ENCODE data around the gene MXD1.

Gene MXD1

DNA sequence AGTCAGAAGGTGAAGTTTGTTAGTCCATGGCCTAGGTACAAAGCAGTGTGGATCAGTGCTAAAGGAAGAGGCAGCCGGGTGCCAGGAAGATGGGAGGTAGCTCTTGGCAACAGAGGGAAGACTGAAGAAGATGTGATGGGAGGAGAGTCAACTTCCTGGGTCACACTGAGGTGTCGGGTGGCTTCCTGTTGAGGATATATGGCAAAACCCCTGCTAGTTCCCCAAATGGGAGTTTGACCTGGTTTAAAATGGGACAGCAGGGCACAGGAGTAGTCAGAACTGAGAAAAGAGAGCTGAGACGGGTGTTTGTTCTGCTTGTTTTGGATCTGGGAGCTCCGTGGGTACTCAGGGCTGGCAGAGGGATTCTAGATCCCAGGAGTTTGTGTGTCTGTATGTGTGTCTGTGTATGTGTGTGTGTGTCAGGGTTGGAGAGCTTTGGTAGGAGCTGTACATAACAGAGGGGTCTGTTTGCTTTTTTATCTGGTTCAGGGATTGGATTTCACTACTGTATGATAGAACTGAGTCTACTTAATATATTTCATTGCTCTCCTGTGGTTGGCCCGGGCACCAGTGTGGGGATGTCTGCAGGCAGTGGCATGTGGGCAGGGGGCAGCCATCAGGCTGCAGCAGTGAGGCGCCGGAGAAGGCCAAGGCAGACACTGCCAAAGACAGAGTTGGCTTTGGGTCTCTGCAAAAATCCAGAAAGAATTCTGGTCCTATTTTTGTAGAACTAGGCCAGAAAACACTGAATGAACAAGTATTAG lies 17.1 kb downstream of the MXD1 start:
- H3K27ac ChIP-seq (ENCODE audit: low read length), result no peak overlapping the region
- TF ChIP-seq, protein P1, sequence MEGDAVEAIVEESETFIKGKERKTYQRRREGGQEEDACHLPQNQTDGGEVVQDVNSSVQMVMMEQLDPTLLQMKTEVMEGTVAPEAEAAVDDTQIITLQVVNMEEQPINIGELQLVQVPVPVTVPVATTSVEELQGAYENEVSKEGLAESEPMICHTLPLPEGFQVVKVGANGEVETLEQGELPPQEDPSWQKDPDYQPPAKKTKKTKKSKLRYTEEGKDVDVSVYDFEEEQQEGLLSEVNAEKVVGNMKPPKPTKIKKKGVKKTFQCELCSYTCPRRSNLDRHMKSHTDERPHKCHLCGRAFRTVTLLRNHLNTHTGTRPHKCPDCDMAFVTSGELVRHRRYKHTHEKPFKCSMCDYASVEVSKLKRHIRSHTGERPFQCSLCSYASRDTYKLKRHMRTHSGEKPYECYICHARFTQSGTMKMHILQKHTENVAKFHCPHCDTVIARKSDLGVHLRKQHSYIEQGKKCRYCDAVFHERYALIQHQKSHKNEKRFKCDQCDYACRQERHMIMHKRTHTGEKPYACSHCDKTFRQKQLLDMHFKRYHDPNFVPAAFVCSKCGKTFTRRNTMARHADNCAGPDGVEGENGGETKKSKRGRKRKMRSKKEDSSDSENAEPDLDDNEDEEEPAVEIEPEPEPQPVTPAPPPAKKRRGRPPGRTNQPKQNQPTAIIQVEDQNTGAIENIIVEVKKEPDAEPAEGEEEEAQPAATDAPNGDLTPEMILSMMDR (IDR thresholded peaks at IDR 0.05; ENCODE audit: low read length), result no peak
- no peak for TF ChIP-seq EZH2phosphoT487 (IDR thresholded peaks at IDR 0.05; ENCODE audit: low read length)
- H3K4me1 ChIP-seq (ENCODE audit: low read length), result peaks cover 29% of the 10 kb centered on the region
- DNase-seq, result no peak
- H3K27me3 ChIP-seq (replicated peaks; ENCODE audit: insufficient read depth, low read length), result no peaks in the 10 kb centered on the region
- H2AFZ ChIP-seq (ENCODE audit: low read length), result no peak overlapping the region
- H3K9me3 ChIP-seq (replicated peaks; ENCODE audit: insufficient read depth, low read length), result no peaks in the 10 kb centered on the region
- no peak overlapping the region for H3K4me3 ChIP-seq (ENCODE audit: low read length)
- no peaks in the 10 kb centered on the region for H4K20me1 ChIP-seq (ENCODE audit: insufficient read depth, low read length)
- no peak overlapping the region for H3K4me2 ChIP-seq (ENCODE audit: low read depth, low read length)
- H3K36me3 ChIP-seq (replicated peaks; ENCODE audit: insufficient read depth, low read length), result no peaks in the 10 kb centered on the region
- no peaks in the 10 kb centered on the region for H3K9me2 ChIP-seq (replicated peaks; ENCODE audit: insufficient read depth, low read length)
- H3F3A ChIP-seq (ENCODE audit: insufficient read depth, low read length), result peaks cover 6% of the 10 kb centered on the region; the same call in 1 of the 2 replicates
- no peak overlapping the region for H3K9ac ChIP-seq (ENCODE audit: low read length)
- no peaks in the 10 kb centered on the region for H3K79me2 ChIP-seq (ENCODE audit: low read length)

DNA sequence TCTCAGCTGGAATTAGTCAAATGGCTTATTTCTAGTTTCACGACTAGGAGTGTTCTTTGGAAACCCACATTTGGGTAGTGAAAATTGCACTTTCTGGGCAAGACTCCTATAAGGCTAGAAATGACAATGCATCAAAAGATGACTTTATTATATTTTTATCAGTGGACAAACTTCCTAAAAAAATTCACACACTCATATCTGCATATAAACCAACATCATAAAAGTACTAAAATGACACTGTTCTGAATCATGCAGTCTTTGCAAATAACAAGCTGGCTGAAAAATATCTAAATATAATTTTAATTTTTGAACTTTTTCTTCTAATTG lies 17.6 kb downstream of the MXD1 start:
- Histone ChIP-seq H3K27ac (ENCODE audit: low read length) (no peak overlapping the region), H3K9me2 (replicated peaks; ENCODE audit: insufficient read depth, low read length) (no peaks in the 10 kb centered on the region), H3K36me3 (replicated peaks; ENCODE audit: insufficient read depth, low read length) (no peaks in the 10 kb centered on the region), H2AFZ (ENCODE audit: low read length) (no peak overlapping the region), H3K4me2 (ENCODE audit: low read depth, low read length) (no peak overlapping the region), H4K20me1 (ENCODE audit: insufficient read depth, low read length) (no peaks in the 10 kb centered on the region), H3K4me1 (ENCODE audit: low read length) (peaks cover 29% of the 10 kb centered on the region), H3K9me3 (replicated peaks; ENCODE audit: insufficient read depth, low read length) (no peaks in the 10 kb centered on the region), H3K4me3 (ENCODE audit: low read length) (no peak overlapping the region), H3K79me2 (ENCODE audit: low read length) (no peaks in the 10 kb centered on the region), H3K9ac (ENCODE audit: low read length) (no peak overlapping the region), H3F3A (ENCODE audit: insufficient read depth, low read length) (peaks cover 6% of the 10 kb centered on the region; the same call in 1 of the 2 replicates), H3K27me3 (replicated peaks; ENCODE audit: insufficient read depth, low read length) (no peaks in the 10 kb centered on the region)
- no peak for TF ChIP-seq EZH2phosphoT487 (IDR thresholded peaks at IDR 0.05; ENCODE audit: low read length)
- TF ChIP-seq EZH2 (optimal IDR thresholded peaks at IDR 0.05; ENCODE audit: low read depth, low read length), result no peak
- TF ChIP-seq, protein P1 (IDR thresholded peaks at IDR 0.05; ENCODE audit: low read length), result no peak
- DNase-seq, result no peak

GRCh38 chr2:69933254-69933828 lies 18.4 kb downstream of the MXD1 start:
- Histone ChIP-seq H3K4me1 (ENCODE audit: low read length) (peaks cover 29% of the 10 kb centered on the region), H3K36me3 (replicated peaks; ENCODE audit: insufficient read depth, low read length) (no peaks in the 10 kb centered on the region), H3K4me3 (ENCODE audit: low read length) (no peak overlapping the region), H3K27ac (ENCODE audit: low read length) (peak overlapping the region; percentile 57; the same call in 1 of the 2 replicates), H3K27me3 (replicated peaks; ENCODE audit: insufficient read depth, low read length) (no peaks in the 10 kb centered on the region), H3K79me2 (ENCODE audit: low read length) (no peaks in the 10 kb centered on the region), H3F3A (ENCODE audit: insufficient read depth, low read length) (peaks cover 6% of the 10 kb centered on the region; the same call in 1 of the 2 replicates), H3K9ac (ENCODE audit: low read length) (no peak overlapping the region), H2AFZ (ENCODE audit: low read length) (peak overlapping the region; percentile 21), H3K9me2 (replicated peaks; ENCODE audit: insufficient read depth, low read length) (no peaks in the 10 kb centered on the region), H4K20me1 (ENCODE audit: insufficient read depth, low read length) (no peaks in the 10 kb centered on the region), H3K4me2 (ENCODE audit: low read depth, low read length) (peak overlapping the region; percentile 51), H3K9me3 (replicated peaks; ENCODE audit: insufficient read depth, low read length) (no peaks in the 10 kb centered on the region)
- TF ChIP-seq EZH2 (optimal IDR thresholded peaks at IDR 0.05; ENCODE audit: low read depth, low read length) (no peak), EZH2phosphoT487 (IDR thresholded peaks at IDR 0.05; ENCODE audit: low read length) (no peak)
- TF ChIP-seq, protein P1 (IDR thresholded peaks at IDR 0.05; ENCODE audit: low read length), result no peak
- DNase-seq, result peak; percentile 61

All from MM.1S (cell line).